ENCODE measurements around the gene NAV2.

DNA sequence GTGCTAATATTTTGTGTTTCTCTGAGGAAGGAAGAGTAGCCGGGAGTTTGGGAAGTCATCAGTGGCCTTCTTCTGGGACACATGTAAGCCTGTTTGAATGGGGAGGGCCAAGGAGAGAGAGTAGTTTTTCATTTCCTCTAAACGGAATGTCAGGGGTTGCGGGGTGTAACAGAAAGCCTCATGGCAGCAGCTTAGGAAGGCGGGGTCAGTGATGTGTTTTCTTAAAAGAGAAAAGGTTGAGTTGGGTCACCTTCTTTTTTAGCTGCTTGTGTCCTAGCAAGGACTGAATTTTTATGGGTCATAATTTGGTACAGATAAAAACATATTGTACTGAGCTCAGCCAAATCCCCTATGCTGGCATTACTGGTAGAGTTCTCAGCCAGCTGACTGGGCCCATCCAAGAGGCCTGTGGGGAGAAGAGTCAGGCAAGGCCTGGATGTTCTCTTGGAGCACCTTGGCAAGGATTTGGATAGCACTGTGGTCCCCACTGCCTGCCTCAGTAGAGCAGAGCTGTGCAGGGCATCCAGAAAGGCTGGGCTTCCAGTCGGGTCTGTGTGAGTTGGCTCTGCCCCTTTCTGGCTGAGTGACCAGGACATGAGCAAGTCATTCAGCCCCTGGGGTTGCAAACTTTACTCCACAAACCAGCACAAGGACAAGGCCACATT is 29.4 kb upstream of the NAV2 start:
- TF ChIP-seq, protein P1, sequence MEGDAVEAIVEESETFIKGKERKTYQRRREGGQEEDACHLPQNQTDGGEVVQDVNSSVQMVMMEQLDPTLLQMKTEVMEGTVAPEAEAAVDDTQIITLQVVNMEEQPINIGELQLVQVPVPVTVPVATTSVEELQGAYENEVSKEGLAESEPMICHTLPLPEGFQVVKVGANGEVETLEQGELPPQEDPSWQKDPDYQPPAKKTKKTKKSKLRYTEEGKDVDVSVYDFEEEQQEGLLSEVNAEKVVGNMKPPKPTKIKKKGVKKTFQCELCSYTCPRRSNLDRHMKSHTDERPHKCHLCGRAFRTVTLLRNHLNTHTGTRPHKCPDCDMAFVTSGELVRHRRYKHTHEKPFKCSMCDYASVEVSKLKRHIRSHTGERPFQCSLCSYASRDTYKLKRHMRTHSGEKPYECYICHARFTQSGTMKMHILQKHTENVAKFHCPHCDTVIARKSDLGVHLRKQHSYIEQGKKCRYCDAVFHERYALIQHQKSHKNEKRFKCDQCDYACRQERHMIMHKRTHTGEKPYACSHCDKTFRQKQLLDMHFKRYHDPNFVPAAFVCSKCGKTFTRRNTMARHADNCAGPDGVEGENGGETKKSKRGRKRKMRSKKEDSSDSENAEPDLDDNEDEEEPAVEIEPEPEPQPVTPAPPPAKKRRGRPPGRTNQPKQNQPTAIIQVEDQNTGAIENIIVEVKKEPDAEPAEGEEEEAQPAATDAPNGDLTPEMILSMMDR (conservative IDR thresholded peaks at IDR 0.05 in 1 of 2, IDR thresholded peaks at IDR 0.05 in 1 of 2; ENCODE audit: low read depth in 1 of 2, low read length in 2 of 2) = no peak
- no peak for TF ChIP-seq EZH2 (IDR thresholded peaks at IDR 0.05; ENCODE audit: low read length, missing control alignments)
